ENCODE measurements around the gene FOXP1. TPM values are rescaled to one million over a fixed set of nuclear protein-coding genes. Genes with fewer than 3 reads are reported as not detected.

FOXP1 gene
- total and polyA plus RNA-seq, 2 of the 13 experiments (the other 11 are each of a cell fraction or from before 2014, with no cell fraction given) = 40.4 to 59.0 TPM

DNA sequence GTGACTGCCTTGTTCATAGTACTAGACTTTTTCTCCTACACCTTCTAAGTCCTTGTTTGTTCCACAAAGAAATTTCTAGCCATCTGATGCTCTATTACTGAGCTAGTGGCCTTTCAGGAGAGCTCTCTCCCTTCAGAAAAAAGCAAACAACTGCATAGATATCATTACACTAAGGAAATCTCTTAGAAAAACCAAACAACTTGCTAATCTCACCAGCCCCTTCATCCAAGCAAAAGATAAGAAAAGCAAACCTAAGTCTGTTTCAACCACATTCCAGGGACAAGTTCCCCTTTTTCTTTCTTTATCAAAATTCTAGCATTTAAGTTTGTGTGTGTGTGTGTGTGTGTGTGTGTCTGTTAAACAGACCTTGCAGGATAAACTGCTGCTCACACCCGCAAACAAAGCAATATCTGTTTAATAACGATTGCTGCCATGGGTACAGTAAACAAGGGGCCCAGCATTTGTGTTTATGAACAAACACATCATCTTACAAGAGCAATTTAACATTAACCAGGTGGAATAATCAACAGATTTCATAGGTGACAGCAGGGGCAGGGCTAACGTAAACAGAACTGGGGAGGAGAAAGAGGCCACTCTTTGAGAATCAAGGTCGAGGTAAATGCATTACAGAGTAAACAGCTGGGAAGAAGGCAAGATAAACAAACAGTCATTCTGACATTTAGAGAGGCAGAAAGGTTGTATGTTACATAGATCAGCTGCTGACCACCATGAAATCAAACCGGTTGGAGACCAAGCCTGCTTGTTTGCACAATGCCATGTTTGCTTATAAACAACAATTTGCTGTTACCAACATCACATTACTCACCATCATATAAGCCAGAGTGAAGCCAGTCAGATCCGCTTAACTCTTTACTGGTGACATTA is 375.1 kb downstream of the FOXP1 start (continued):
- TF ChIP-seq, protein P1, sequence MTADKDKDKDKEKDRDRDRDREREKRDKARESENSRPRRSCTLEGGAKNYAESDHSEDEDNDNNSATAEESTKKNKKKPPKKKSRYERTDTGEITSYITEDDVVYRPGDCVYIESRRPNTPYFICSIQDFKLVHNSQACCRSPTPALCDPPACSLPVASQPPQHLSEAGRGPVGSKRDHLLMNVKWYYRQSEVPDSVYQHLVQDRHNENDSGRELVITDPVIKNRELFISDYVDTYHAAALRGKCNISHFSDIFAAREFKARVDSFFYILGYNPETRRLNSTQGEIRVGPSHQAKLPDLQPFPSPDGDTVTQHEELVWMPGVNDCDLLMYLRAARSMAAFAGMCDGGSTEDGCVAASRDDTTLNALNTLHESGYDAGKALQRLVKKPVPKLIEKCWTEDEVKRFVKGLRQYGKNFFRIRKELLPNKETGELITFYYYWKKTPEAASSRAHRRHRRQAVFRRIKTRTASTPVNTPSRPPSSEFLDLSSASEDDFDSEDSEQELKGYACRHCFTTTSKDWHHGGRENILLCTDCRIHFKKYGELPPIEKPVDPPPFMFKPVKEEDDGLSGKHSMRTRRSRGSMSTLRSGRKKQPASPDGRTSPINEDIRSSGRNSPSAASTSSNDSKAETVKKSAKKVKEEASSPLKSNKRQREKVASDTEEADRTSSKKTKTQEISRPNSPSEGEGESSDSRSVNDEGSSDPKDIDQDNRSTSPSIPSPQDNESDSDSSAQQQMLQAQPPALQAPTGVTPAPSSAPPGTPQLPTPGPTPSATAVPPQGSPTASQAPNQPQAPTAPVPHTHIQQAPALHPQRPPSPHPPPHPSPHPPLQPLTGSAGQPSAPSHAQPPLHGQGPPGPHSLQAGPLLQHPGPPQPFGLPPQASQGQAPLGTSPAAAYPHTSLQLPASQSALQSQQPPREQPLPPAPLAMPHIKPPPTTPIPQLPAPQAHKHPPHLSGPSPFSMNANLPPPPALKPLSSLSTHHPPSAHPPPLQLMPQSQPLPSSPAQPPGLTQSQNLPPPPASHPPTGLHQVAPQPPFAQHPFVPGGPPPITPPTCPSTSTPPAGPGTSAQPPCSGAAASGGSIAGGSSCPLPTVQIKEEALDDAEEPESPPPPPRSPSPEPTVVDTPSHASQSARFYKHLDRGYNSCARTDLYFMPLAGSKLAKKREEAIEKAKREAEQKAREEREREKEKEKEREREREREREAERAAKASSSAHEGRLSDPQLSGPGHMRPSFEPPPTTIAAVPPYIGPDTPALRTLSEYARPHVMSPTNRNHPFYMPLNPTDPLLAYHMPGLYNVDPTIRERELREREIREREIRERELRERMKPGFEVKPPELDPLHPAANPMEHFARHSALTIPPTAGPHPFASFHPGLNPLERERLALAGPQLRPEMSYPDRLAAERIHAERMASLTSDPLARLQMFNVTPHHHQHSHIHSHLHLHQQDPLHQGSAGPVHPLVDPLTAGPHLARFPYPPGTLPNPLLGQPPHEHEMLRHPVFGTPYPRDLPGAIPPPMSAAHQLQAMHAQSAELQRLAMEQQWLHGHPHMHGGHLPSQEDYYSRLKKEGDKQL (CRISPR knock-in tag; IDR thresholded peaks at IDR 0.05; ENCODE audit: low read depth) = peak; percentile 96; the same call in 1 of the 2 replicates
- peak; percentile 72 for TF ChIP-seq GATAD1 (CRISPR knock-in tag; IDR thresholded peaks at IDR 0.05)
- TF ChIP-seq ZNF263 (CRISPR knock-in tag; IDR thresholded peaks at IDR 0.05) = no peak
- TF ChIP-seq BCL6 (CRISPR knock-in tag; IDR thresholded peaks at IDR 0.05) = peak; percentile 79
- TF ChIP-seq ZNF816 (CRISPR knock-in tag; IDR thresholded peaks at IDR 0.05; ENCODE audit: borderline replicate concordance) = peak; percentile 89; the same call in 1 of the 2 replicates
- TF ChIP-seq, protein P2, sequence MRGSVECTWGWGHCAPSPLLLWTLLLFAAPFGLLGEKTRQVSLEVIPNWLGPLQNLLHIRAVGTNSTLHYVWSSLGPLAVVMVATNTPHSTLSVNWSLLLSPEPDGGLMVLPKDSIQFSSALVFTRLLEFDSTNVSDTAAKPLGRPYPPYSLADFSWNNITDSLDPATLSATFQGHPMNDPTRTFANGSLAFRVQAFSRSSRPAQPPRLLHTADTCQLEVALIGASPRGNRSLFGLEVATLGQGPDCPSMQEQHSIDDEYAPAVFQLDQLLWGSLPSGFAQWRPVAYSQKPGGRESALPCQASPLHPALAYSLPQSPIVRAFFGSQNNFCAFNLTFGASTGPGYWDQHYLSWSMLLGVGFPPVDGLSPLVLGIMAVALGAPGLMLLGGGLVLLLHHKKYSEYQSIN (CRISPR knock-in tag; IDR thresholded peaks at IDR 0.05; ENCODE audit: borderline replicate concordance) = no peak
- no peak for TF ChIP-seq TCF12 (IDR thresholded peaks at IDR 0.05)
- peak; percentile 96 for TF ChIP-seq TCF12 (CRISPR knock-in tag; IDR thresholded peaks at IDR 0.05)
- peak; percentile 74 for TF ChIP-seq ZNF205 (CRISPR knock-in tag; IDR thresholded peaks at IDR 0.05)
- peak; percentile 89 for TF ChIP-seq SALL2 (CRISPR knock-in tag; IDR thresholded peaks at IDR 0.05)
- TF ChIP-seq ZBTB40 (IDR thresholded peaks at IDR 0.05) = no peak
- TF ChIP-seq ZBTB40 (CRISPR knock-in tag; IDR thresholded peaks at IDR 0.05) = no peak; the same call in 1 of the 2 replicates
- TF ChIP-seq ZNF766 (CRISPR knock-in tag; IDR thresholded peaks at IDR 0.05; ENCODE audit: borderline replicate concordance) = no peak
